GM12878 (cell line): ENCODE results near the gene PDZD7. TPM values are rescaled to one million over a fixed set of nuclear protein-coding genes. Genes with fewer than 3 reads are reported as not detected.

Experiments
- ATAC-seq: fragments of 200-7000 bp; cut with Tn5 transposase; 3 replicates; pipeline ENCODE4 v1.9.1; 2020; ENCODE audit warnings: mild to moderate bottlenecking, moderate library complexity
- BruUV-seq: library from RNA; stranded (reverse); fragments of 400-500 nt; replicated peaks from 2 replicates; lab custom pipeline; 2021; lab: Mats Ljungman, UMichigan
- CTCF ChIA-PET: fragments of 300-600 bp; sonication (Branson Sonifier 250); formaldehyde crosslinking; extraction: SDS; loops from one replicate; lab custom pipeline; 2021; ENCODE audit warnings: inconsistent platforms; lab: Yijun Ruan, JAX
- POLR2A ChIA-PET: fragments of 350-600 bp; formaldehyde crosslinking; extraction: SDS; loops from one replicate; lab custom pipeline; 2021; ENCODE audit warnings: inconsistent platforms; lab: Charles Lee
- RAD21 ChIA-PET: fragments of 300-600 bp; sonication (Branson Sonifier 250); formaldehyde crosslinking; loops from one replicate; lab custom pipeline; 2023; ENCODE audit warnings: antibody characterized with exemption; ENCODE audit not compliant: unreplicated experiment; lab: Charles Lee
- SMC1A ChIA-PET: fragments of 300-600 bp; sonication (Branson Sonifier 250); formaldehyde crosslinking; loops from one replicate; lab custom pipeline; 2023; ENCODE audit not compliant: unreplicated experiment, uncharacterized antibody; lab: Charles Lee
- DNase-seq: peaks from one replicate; pipeline ENCODE4 v3.0.0-alpha.2; 2011; ENCODE audit warnings: low read depth, low spot score
- FAIRE-seq: peaks from 3 replicates; lab custom pipeline; 2011; peaks lifted over from hg19 to GRCh38; lab: Jason Lieb, UNC
- H2AFZ ChIP-seq: 2 replicates; pipeline ENCODE4 v1.6.0; 2011; ENCODE audit warnings: low read depth, low read length, control low read depth; ENCODE audit not compliant: control insufficient read depth
- H3K27ac ChIP-seq: 2 replicates; pipeline ENCODE4 v1.5.1; 2011; ENCODE audit warnings: control low read depth; ENCODE audit not compliant: control insufficient read depth, insufficient read depth
- H3K27me3 ChIP-seq, 2 experiments: replicated peaks in 1 of 2; 2 replicates each; pipeline versions ENCODE4 v1.6.0 to v1.6.1; 2011; ENCODE audit warnings: low read length in 1 of 2; ENCODE audit not compliant: control insufficient read depth in 2 of 2, insufficient read depth in 2 of 2
- H3K36me3 ChIP-seq, 2 experiments: 2 replicates each; pipeline ENCODE4 v1.5.1; 2011; ENCODE audit warnings: low read length in 1 of 2; ENCODE audit not compliant: control insufficient read depth in 2 of 2, insufficient read depth in 2 of 2
- H3K4me1 ChIP-seq: 2 replicates; pipeline ENCODE4 v1.6.1; 2011; ENCODE audit warnings: mild to moderate bottlenecking, low read length, moderate library complexity, mixed read lengths; ENCODE audit not compliant: control insufficient read depth, insufficient read depth
- H3K4me2 ChIP-seq: 2 replicates; pipeline ENCODE4 v1.6.0; 2011; ENCODE audit warnings: control low read depth; ENCODE audit not compliant: control insufficient read depth, insufficient read depth
- H3K4me3 ChIP-seq: fragments of 200-600 bp; sonication (generic); 2 replicates; pipeline ENCODE4 v1.5.1; 2016
- H3K79me2 ChIP-seq: 2 replicates; pipeline ENCODE4 v1.6.0; 2011; ENCODE audit warnings: low read length; ENCODE audit not compliant: control insufficient read depth, insufficient read depth
- H3K9ac ChIP-seq: 2 replicates; pipeline ENCODE4 v1.8.0; 2011; ENCODE audit warnings: low read length, control low read depth, mixed read lengths; ENCODE audit not compliant: control insufficient read depth, insufficient read depth
- H3K9me3 ChIP-seq: replicated peaks from 3 replicates; pipeline ENCODE4 v1.5.1; 2011; ENCODE audit warnings: mild to moderate bottlenecking, low read length; ENCODE audit not compliant: control insufficient read depth, insufficient read depth
- H4K20me1 ChIP-seq: 2 replicates; pipeline ENCODE4 v1.6.0; 2011; ENCODE audit not compliant: control insufficient read depth, insufficient read depth
- CHD2 ChIP-seq: IDR thresholded peaks from 2 replicates; pipeline ENCODE4 v1.6.1; 2011; ENCODE audit warnings: low read depth, low read length, improper control_type of control experiment, borderline replicate concordance
- CREB1 ChIP-seq: IDR thresholded peaks from 2 replicates; pipeline ENCODE4 v1.6.1; 2012; ENCODE audit warnings: low read depth, mild to moderate bottlenecking, inconsistent platforms
- ELK1 ChIP-seq: IDR thresholded peaks from 2 replicates; pipeline ENCODE4 v1.6.1; 2012; ENCODE audit warnings: low read depth, low read length, improper control_type of control experiment
- ESRRA ChIP-seq: IDR thresholded peaks from 2 replicates; pipeline ENCODE4 v1.6.1; 2012; ENCODE audit warnings: mild to moderate bottlenecking, low read length, improper control_type of control experiment
- FOXK2 ChIP-seq: fragments of 450-650 bp; IDR thresholded peaks from 2 replicates; pipeline ENCODE4 v1.6.1; 2017; ENCODE audit warnings: mild to moderate bottlenecking, moderate library complexity
- GATAD2B ChIP-seq: fragments of 450-650 bp; conservative IDR thresholded peaks from 2 replicates; pipeline ENCODE4 v1.6.1; 2017; ENCODE audit warnings: low read depth, mild to moderate bottlenecking, moderate library complexity
- HDAC2 ChIP-seq: fragments of 200-600 bp; sonication (generic); IDR thresholded peaks from 2 replicates; pipeline ENCODE4 v1.6.1; 2017
- JUND ChIP-seq: IDR thresholded peaks from 2 replicates; pipeline ENCODE4 v1.6.1; 2012; ENCODE audit warnings: low read depth, mild to moderate bottlenecking, low read length, improper control_type of control experiment, moderate library complexity
- MTA2 ChIP-seq: fragments of 450-650 bp; IDR thresholded peaks from 2 replicates; pipeline ENCODE4 v1.6.1; 2016; ENCODE audit warnings: low read depth, mild to moderate bottlenecking, moderate library complexity
- POLR2A ChIP-seq: IDR thresholded peaks from 2 replicates; pipeline ENCODE4 v1.6.1; 2011; ENCODE audit warnings: low read depth, mild to moderate bottlenecking, low read length
- POLR2AphosphoS5 ChIP-seq: IDR thresholded peaks from 2 replicates; pipeline ENCODE4 v1.6.1; 2011; ENCODE audit warnings: mild to moderate bottlenecking, low read length, inconsistent platforms
- POU2F2 ChIP-seq: IDR thresholded peaks from 3 replicates; pipeline ENCODE4 v1.6.1; 2011; ENCODE audit warnings: low read depth, mild to moderate bottlenecking, low read length, borderline replicate concordance
- SUZ12 ChIP-seq: fragments of 200-600 bp; sonication (generic); IDR thresholded peaks from one replicate; pipeline ENCODE4 v1.6.1; 2018; ENCODE audit warnings: antibody characterized with exemption, mild to moderate bottlenecking; ENCODE audit not compliant: unreplicated experiment
- WRNIP1 ChIP-seq: IDR thresholded peaks from 2 replicates; pipeline ENCODE4 v1.6.1; 2011; ENCODE audit warnings: low read depth, low read length, improper control_type of control experiment, borderline replicate concordance
- YBX1 ChIP-seq: fragments of 450-650 bp; IDR thresholded peaks from 2 replicates; pipeline ENCODE4 v1.6.1; 2016; ENCODE audit warnings: antibody characterized with exemption
- YY1 ChIP-seq: IDR thresholded peaks from 2 replicates; pipeline ENCODE4 v1.6.1; 2011; ENCODE audit warnings: low read depth, mild to moderate bottlenecking, low read length
- ZNF274 ChIP-seq: IDR thresholded peaks from one replicate; pipeline ENCODE4 v1.8.0; 2011; ENCODE audit not compliant: insufficient read length, insufficient read depth
- WGBS: methylation state at CpG from one replicate; pipeline ENCODE4 v1.1.6; 2016; ENCODE audit warnings: low lambda C conversion rate; ENCODE audit not compliant: insufficient replicate concordance, insufficient coverage; ENCODE audit errors: missing lambda C conversion rate; 5-methylcytosine and 5-hydroxymethylcytosine counted together
- in situ Hi-C: fragments of 300-500 bp; cut with MboI; formaldehyde crosslinking; loops from 9 replicates; pipeline ENCODE4 v1.14.3; 2018; ENCODE audit warnings: mixed read lengths
- intact Hi-C: fragments of 100-400 bp; cut with micrococcal nuclease; formaldehyde crosslinking; loops from one replicate; pipeline ENCODE4 v1.14.2; 2022; ENCODE audit not compliant: unreplicated experiment
- polyA plus RNA-seq, 11 experiments: library from polyadenylated mRNA; depleted of rRNA in 4 of 11; unstranded in 6 of 11; stranded (reverse) in 5 of 11; fragments of >200 nt; fragmentation: Nextera tagmentation in 4 of 11; fragmentation: Illumina TruSeq in 1 of 11; extraction: Ambion mirVana in 4 of 11; extraction: Trizol in 1 of 11; gene quantifications; 1 replicate in 1 of 11; 2 replicates in 10 of 11; pipeline versions ENCODE4 v1.2.1 to v1.2.3, GENCODE V29; 2011 to 2016; ENCODE audit warnings: inconsistent platforms in 2 of 11, missing spikeins in 2 of 11, low read depth in 1 of 11
- total RNA-seq, 4 experiments: library from RNA; depleted of rRNA in 3 of 4; stranded (reverse); fragments of >200 nt in 3 of 4; fragmentation: Illumina TruSeq in 1 of 4; extraction: Trizol in 1 of 4; gene quantifications; 2 replicates each; pipeline versions ENCODE4 v1.2.1 to v1.2.3, GENCODE V29; 2013 to 2021
- TF ChIP-seq, protein P1 (sequence below), 3 experiments: IDR thresholded peaks in 2 of 3; conservative IDR thresholded peaks in 1 of 3; 2 replicates each; pipeline ENCODE4 v1.5.1; 2011; ENCODE audit warnings: low read depth in 3 of 3, low read length in 3 of 3, mild to moderate bottlenecking in 3 of 3, control low read depth in 2 of 3, moderate library complexity in 2 of 3, inconsistent platforms in 1 of 3, mixed read lengths in 1 of 3; ENCODE audit not compliant: control insufficient read depth in 2 of 3, insufficient read depth in 1 of 3; ENCODE audit errors: extremely low read depth in 1 of 3
- TF ChIP-seq, protein P2 (sequence below): fragments of 450-650 bp; formaldehyde crosslinking; IDR thresholded peaks from 2 replicates; pipeline ENCODE4 v1.4.0; 2022; ENCODE audit warnings: mild to moderate bottlenecking, moderate library complexity

Gene PDZD7
- total and polyA plus RNA-seq, 10 of the 15 experiments (the other 5 are each of a cell fraction or from before 2014, with no cell fraction given): 0.01 to 0.20 (median 0.03) TPM; not detected in 7

- Histone ChIP-seq H3K4me3 (no peak overlapping the region), H3K9ac (no peak overlapping the region), H3K27me3 (peaks cover 5 to 9% of the 10 kb centered on the region in 2 experiments), H2AFZ (no peak overlapping the region), H3K27ac (no peak overlapping the region), H4K20me1 (no peaks in the 10 kb centered on the region), H3K4me1 (peaks cover 13% of the 10 kb centered on the region), H3K36me3 (no peaks in the 10 kb centered on the region), H3K9me3 (no peaks in the 10 kb centered on the region), H3K4me2 (no peak overlapping the region), H3K79me2 (no peaks in the 10 kb centered on the region)
- POLR2A ChIA-PET: interaction anchor here (0.5 kb wide), 1 partner anchor 117 kb away, joined by 6 read pairs; no protein-coding TSS in a partner anchor
- CTCF ChIA-PET: interaction anchor here (3.6 to 6.5 kb wide), 2 partner anchors 10 to 15 kb away, joined by 17 to 86 read pairs; no protein-coding TSS in a partner anchor
- 42% methylated on average over 9 of the region's 10 CpGs for WGBS
- FAIRE-seq: no peak
- SMC1A ChIA-PET: no interaction called here
- no peak for ATAC-seq
- RAD21 ChIA-PET: interaction anchor here (0.6 kb wide), 1 partner anchor 440 kb away, joined by 4 read pairs; no protein-coding TSS in a partner anchor
- intact Hi-C loops (no loop called here), in situ Hi-C loops (no loop called here)
- BruUV-seq: no TSS peak
- no peak for DNase-seq
- TF ChIP-seq, protein P1, sequence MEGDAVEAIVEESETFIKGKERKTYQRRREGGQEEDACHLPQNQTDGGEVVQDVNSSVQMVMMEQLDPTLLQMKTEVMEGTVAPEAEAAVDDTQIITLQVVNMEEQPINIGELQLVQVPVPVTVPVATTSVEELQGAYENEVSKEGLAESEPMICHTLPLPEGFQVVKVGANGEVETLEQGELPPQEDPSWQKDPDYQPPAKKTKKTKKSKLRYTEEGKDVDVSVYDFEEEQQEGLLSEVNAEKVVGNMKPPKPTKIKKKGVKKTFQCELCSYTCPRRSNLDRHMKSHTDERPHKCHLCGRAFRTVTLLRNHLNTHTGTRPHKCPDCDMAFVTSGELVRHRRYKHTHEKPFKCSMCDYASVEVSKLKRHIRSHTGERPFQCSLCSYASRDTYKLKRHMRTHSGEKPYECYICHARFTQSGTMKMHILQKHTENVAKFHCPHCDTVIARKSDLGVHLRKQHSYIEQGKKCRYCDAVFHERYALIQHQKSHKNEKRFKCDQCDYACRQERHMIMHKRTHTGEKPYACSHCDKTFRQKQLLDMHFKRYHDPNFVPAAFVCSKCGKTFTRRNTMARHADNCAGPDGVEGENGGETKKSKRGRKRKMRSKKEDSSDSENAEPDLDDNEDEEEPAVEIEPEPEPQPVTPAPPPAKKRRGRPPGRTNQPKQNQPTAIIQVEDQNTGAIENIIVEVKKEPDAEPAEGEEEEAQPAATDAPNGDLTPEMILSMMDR (IDR thresholded peaks at IDR 0.05 in 2 of 3, conservative IDR thresholded peaks at IDR 0.05 in 1 of 3; ENCODE audit: control insufficient read depth in 2 of 3, extremely low read depth in 1 of 3, insufficient read depth in 1 of 3, low read depth in 3 of 3, low read length in 3 of 3): no peak
- TF ChIP-seq JUND: no peak
- no peak for TF ChIP-seq CREB1
- no peak for TF ChIP-seq POU2F2
- no peak for TF ChIP-seq WRNIP1
- no peak for TF ChIP-seq YY1
- TF ChIP-seq, protein P2, sequence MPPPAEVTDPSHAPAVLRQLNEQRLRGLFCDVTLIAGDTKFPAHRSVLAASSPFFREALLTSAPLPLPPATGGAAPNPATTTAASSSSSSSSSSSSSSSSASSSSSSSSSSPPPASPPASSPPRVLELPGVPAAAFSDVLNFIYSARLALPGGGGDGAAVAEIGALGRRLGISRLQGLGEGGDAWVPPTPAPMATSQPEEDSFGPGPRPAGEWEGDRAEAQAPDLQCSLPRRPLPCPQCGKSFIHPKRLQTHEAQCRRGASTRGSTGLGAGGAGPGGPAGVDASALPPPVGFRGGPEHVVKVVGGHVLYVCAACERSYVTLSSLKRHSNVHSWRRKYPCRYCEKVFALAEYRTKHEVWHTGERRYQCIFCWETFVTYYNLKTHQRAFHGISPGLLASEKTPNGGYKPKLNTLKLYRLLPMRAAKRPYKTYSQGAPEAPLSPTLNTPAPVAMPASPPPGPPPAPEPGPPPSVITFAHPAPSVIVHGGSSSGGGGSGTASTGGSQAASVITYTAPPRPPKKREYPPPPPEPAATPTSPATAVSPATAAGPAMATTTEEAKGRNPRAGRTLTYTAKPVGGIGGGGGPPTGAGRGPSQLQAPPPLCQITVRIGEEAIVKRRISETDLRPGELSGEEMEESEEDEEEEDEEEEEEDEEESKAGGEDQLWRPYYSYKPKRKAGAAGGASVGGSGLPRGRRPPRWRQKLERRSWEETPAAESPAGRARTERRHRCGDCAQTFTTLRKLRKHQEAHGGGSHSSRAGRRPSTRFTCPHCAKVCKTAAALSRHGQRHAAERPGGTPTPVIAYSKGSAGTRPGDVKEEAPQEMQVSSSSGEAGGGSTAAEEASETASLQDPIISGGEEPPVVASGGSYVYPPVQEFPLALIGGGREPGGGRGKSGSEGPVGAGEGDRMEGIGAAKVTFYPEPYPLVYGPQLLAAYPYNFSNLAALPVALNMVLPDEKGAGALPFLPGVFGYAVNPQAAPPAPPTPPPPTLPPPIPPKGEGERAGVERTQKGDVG (CRISPR knock-in tag): no peak
- TF ChIP-seq ELK1: no peak
- no peak for TF ChIP-seq YBX1
- TF ChIP-seq ZNF274: no peak
- no peak for TF ChIP-seq ESRRA
- TF ChIP-seq CHD2: no peak
- TF ChIP-seq MTA2: no peak
- TF ChIP-seq POLR2A: no peak
- no peak for TF ChIP-seq GATAD2B
- no peak for TF ChIP-seq FOXK2
- no peak for TF ChIP-seq SUZ12
- TF ChIP-seq POLR2AphosphoS5: no peak
- no peak for TF ChIP-seq HDAC2
These were observed 3.7 kb downstream of the PDZD7 start for GRCh38 chr10:101027106-101027720.
